Endothelial cell of umbilical vein (primary cell): Measurements from ENCODE around the gene NADSYN1. TPM values are rescaled to one million over a fixed set of nuclear protein-coding genes. Genes with fewer than 3 reads are reported as not detected.

ENCODE experiments used
- BruUV-seq: library from RNA; stranded (reverse); fragments of 400-500 nt; replicated peaks from 2 replicates; lab custom pipeline; 2021; lab: Mats Ljungman, UMichigan
- CTCF ChIA-PET: fragments of 300-600, 350-600 bp; sonication (Branson Sonifier 250); formaldehyde crosslinking; loops from one replicate; lab custom pipeline; 2021; ENCODE audit warnings: antibody characterized with exemption, inconsistent platforms; lab: Charles Lee
- POLR2A ChIA-PET: fragments of 300-600, 350-600 bp; sonication (Branson Sonifier 250); formaldehyde crosslinking; loops from one replicate; lab custom pipeline; 2021; ENCODE audit warnings: antibody characterized with exemption, inconsistent platforms; lab: Charles Lee
- DNase-seq: peaks from one replicate; pipeline ENCODE4 v3.0.0-alpha.2; 2011; ENCODE audit warnings: low read depth, low spot score
- FAIRE-seq: peaks from 2 replicates; lab custom pipeline; 2011; peaks lifted over from hg19 to GRCh38; lab: Jason Lieb, UNC
- H2AFZ ChIP-seq: 2 replicates; pipeline ENCODE4 v1.6.0; 2012; ENCODE audit warnings: low read depth, low read length, control low read depth, inconsistent platforms
- H3K27ac ChIP-seq: 2 replicates; pipeline ENCODE4 v1.5.1; 2011; ENCODE audit warnings: low read depth, mild to moderate bottlenecking, control low read depth, low read length, moderate library complexity; ENCODE audit not compliant: insufficient read depth
- H3K27me3 ChIP-seq, 2 experiments: 2 replicates each; pipeline versions ENCODE4 v1.6.0 to v1.6.1; 2011; ENCODE audit warnings: low read length in 2 of 2, mixed read lengths in 1 of 2; ENCODE audit not compliant: control insufficient read depth in 2 of 2, insufficient read depth in 2 of 2
- H3K36me3 ChIP-seq, 2 experiments: 2 replicates in 1 of 2; 3 replicates in 1 of 2; pipeline ENCODE4 v1.5.1; 2011; ENCODE audit warnings: low read length in 2 of 2, mild to moderate bottlenecking in 1 of 2, moderate library complexity in 1 of 2; ENCODE audit not compliant: control insufficient read depth in 2 of 2, insufficient read depth in 2 of 2; ENCODE audit errors: extremely low read depth in 1 of 2
- H3K4me1 ChIP-seq: 3 replicates; pipeline ENCODE4 v1.5.1; 2011; ENCODE audit warnings: mild to moderate bottlenecking, low read length; ENCODE audit not compliant: control insufficient read depth, insufficient read depth; ENCODE audit errors: extremely low read depth
- H3K4me2 ChIP-seq: 2 replicates; pipeline ENCODE4 v1.6.1; 2011; ENCODE audit warnings: low read length, control low read depth, mixed read lengths; ENCODE audit not compliant: insufficient read depth
- H3K4me3 ChIP-seq, 3 experiments: fragments of 200-600 bp in 1 of 3; sonication (generic), shearing (Covaris generic) in 1 of 3; replicated peaks in 1 of 3; 2 replicates each; pipeline ENCODE4 v1.5.1; 2011 to 2016; ENCODE audit warnings: control low read depth in 3 of 3, low read length in 3 of 3, mild to moderate bottlenecking in 2 of 3, inconsistent platforms in 1 of 3, low read depth in 1 of 3, moderate library complexity in 1 of 3; ENCODE audit not compliant: insufficient read depth in 1 of 3
- H3K79me2 ChIP-seq: 2 replicates; pipeline ENCODE4 v1.6.0; 2012; ENCODE audit warnings: low read length, inconsistent platforms; ENCODE audit not compliant: control insufficient read depth, insufficient read depth
- H3K9ac ChIP-seq: replicated peaks from 2 replicates; pipeline ENCODE3; 2011; ENCODE audit warnings: low read length, control low read depth; ENCODE audit not compliant: insufficient read depth; ENCODE audit errors: extremely low read depth
- H3K9me1 ChIP-seq: replicated peaks from 3 replicates; pipeline ENCODE4 v1.6.0; 2011; ENCODE audit warnings: mild to moderate bottlenecking, low read length; ENCODE audit not compliant: control insufficient read depth, insufficient read depth; ENCODE audit errors: extremely low read depth
- H3K9me3 ChIP-seq: replicated peaks from 2 replicates; pipeline ENCODE4 v1.5.1; 2012; ENCODE audit warnings: low read length, inconsistent platforms; ENCODE audit not compliant: control insufficient read depth, insufficient read depth
- H4K20me1 ChIP-seq: replicated peaks from 2 replicates; pipeline ENCODE3; 2011; ENCODE audit warnings: mild to moderate bottlenecking, low read length; ENCODE audit not compliant: control insufficient read depth, insufficient read depth; ENCODE audit errors: extremely low read depth
- EZH2 ChIP-seq: IDR thresholded peaks from 2 replicates; pipeline ENCODE4 v1.6.1; 2012; ENCODE audit warnings: borderline replicate concordance, low read depth, mild to moderate bottlenecking, moderate library complexity, low read length, inconsistent platforms; ENCODE audit not compliant: severe bottlenecking
- FOS ChIP-seq: IDR thresholded peaks from 2 replicates; pipeline ENCODE4 v1.6.1; 2011; ENCODE audit warnings: mild to moderate bottlenecking, low read length, moderate library complexity, borderline replicate concordance; ENCODE audit not compliant: insufficient read depth
- GATA2 ChIP-seq: IDR thresholded peaks from 2 replicates; pipeline ENCODE4 v1.7.0; 2011; ENCODE audit warnings: low read depth, mild to moderate bottlenecking, moderate library complexity, mixed read lengths, low read length; ENCODE audit not compliant: insufficient read length, insufficient read depth
- JUN ChIP-seq: IDR thresholded peaks from 2 replicates; pipeline ENCODE4 v1.6.1; 2011; ENCODE audit warnings: borderline replicate concordance, low read depth; ENCODE audit not compliant: insufficient read length, insufficient read depth
- MYC ChIP-seq: IDR thresholded peaks from one replicate; pipeline ENCODE4 v1.6.1; 2011; ENCODE audit warnings: mild to moderate bottlenecking, low read depth, low read length
- POLR2A ChIP-seq: IDR thresholded peaks from 2 replicates; pipeline ENCODE4 v1.6.1; 2012; ENCODE audit warnings: low read depth, mild to moderate bottlenecking, control low read depth, low read length
- POLR2AphosphoS5 ChIP-seq: IDR thresholded peaks from 2 replicates; pipeline ENCODE4 v1.6.1; 2012; ENCODE audit warnings: low read depth, mild to moderate bottlenecking, control low read depth, low read length, moderate library complexity; ENCODE audit not compliant: insufficient read depth
- dilution Hi-C: fragments of 300-500 bp; cut with MboI; formaldehyde crosslinking; loops from one replicate; pipeline ENCODE4 v1.15.0; 2019; ENCODE audit warnings: low sequenced_read_pairs; ENCODE audit not compliant: extremely low pct_ligation_motif_present
- intact Hi-C: fragments of 100-400 bp; cut with micrococcal nuclease; formaldehyde crosslinking; loops from one replicate; pipeline ENCODE4 v1.10.0; 2022
- polyA plus RNA-seq, 4 experiments: library from polyadenylated mRNA; depleted of rRNA in 3 of 4; stranded (reverse) in 3 of 4; unstranded in 1 of 4; fragments of >200 nt; gene quantifications; 2 replicates each; pipeline versions ENCODE4 v1.2.1 to v1.2.3, GENCODE V29; 2011 to 2012; ENCODE audit warnings: missing spikeins in 1 of 4
- total RNA-seq: library from RNA; stranded (reverse); gene quantifications from 2 replicates; pipeline ENCODE4 v1.2.3, GENCODE V29; 2021
- TF ChIP-seq, protein P1 (sequence below), 2 donors: IDR thresholded peaks; 1 replicate in 1 of 2; 2 replicates in 1 of 2; pipeline ENCODE4 v1.5.1; 2011; ENCODE audit warnings: low read length in 2 of 2, mild to moderate bottlenecking in 2 of 2, moderate library complexity in 2 of 2, control low read depth in 1 of 2, inconsistent platforms in 1 of 2, low read depth in 1 of 2; ENCODE audit not compliant: insufficient read depth in 1 of 2; ENCODE audit errors: extremely low read depth in 1 of 2
- TF ChIP-seq, protein P2 (sequence below): IDR thresholded peaks from 2 replicates; pipeline ENCODE4 v1.6.1; 2011; ENCODE audit not compliant: insufficient read depth, insufficient read length

The NADSYN1 gene
- total and polyA plus RNA-seq, 2 donors (not counting 3 experiments of a cell fraction or from before 2014, with no cell fraction given): 77.5 to 99.2 TPM

DNA sequence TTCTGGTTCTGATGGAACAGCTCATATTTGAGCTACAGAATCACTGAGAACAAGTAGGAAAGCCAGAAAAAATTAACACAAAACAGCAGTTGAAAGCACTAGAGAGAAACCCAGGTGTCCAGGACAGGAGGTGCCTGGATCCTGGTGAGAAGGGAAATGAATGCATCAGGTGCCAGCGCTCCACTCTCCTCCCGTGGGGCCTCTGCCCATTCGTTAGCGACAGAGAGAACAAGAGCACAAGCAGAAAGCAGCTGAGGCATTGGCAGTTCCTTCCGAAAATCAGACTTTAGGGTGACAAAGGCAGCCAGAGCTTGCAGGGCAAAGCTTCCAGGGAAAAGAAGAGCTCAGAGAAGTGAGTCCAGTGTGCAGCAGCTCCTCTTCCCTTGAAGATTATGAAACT, 54.1 kb downstream of the NADSYN1 start:
- Histone ChIP-seq H3K4me3 (no peak overlapping the region), H3K4me1 (no peaks in the 10 kb centered on the region), H3K9me3 (no peaks in the 10 kb centered on the region), H2AFZ (no peak overlapping the region), H3K79me2 (no peaks in the 10 kb centered on the region), H3K27ac (no peak overlapping the region), H4K20me1 (no peaks in the 10 kb centered on the region), H3K4me2 (no peak overlapping the region), H3K27me3 (no peaks in the 10 kb centered on the region), H3K36me3 (no peaks in the 10 kb centered on the region), H3K9ac (no peak overlapping the region), H3K9me1 (no peaks in the 10 kb centered on the region)
- no peak for TF ChIP-seq JUN
- TF ChIP-seq POLR2AphosphoS5: no peak
- no peak for TF ChIP-seq EZH2
- no peak for TF ChIP-seq FOS
- TF ChIP-seq, protein P1, sequence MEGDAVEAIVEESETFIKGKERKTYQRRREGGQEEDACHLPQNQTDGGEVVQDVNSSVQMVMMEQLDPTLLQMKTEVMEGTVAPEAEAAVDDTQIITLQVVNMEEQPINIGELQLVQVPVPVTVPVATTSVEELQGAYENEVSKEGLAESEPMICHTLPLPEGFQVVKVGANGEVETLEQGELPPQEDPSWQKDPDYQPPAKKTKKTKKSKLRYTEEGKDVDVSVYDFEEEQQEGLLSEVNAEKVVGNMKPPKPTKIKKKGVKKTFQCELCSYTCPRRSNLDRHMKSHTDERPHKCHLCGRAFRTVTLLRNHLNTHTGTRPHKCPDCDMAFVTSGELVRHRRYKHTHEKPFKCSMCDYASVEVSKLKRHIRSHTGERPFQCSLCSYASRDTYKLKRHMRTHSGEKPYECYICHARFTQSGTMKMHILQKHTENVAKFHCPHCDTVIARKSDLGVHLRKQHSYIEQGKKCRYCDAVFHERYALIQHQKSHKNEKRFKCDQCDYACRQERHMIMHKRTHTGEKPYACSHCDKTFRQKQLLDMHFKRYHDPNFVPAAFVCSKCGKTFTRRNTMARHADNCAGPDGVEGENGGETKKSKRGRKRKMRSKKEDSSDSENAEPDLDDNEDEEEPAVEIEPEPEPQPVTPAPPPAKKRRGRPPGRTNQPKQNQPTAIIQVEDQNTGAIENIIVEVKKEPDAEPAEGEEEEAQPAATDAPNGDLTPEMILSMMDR (IDR thresholded peaks at IDR 0.05; ENCODE audit: extremely low read depth in 1 of 2, insufficient read depth in 1 of 2, low read depth in 1 of 2, low read length in 2 of 2): no peak
- TF ChIP-seq, protein P2, sequence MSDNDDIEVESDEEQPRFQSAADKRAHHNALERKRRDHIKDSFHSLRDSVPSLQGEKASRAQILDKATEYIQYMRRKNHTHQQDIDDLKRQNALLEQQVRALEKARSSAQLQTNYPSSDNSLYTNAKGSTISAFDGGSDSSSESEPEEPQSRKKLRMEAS: no peak
- TF ChIP-seq GATA2: no peak
- TF ChIP-seq POLR2A: no peak
- no peak for TF ChIP-seq MYC
- no peak for DNase-seq
- POLR2A ChIA-PET: no interaction called here
- CTCF ChIA-PET: interaction anchor here (0.8 to 2.4 kb wide), 4 partner anchors 11 to 73 kb away, joined by 3 to 7 read pairs (median 4); partner anchors contain the start of gene NADSYN1
- no TSS peak for BruUV-seq
- FAIRE-seq: no peak
- dilution Hi-C loops (no loop called here), intact Hi-C loops (no loop called here)
